GM12872 (cell line): ENCODE data around the gene TRMT13.

ENCODE experiments used
- TF ChIP-seq, protein P1 (sequence below): IDR thresholded peaks from 3 replicates; pipeline ENCODE4 v1.5.1; 2011; ENCODE audit warnings: low read depth, mild to moderate bottlenecking, low read length, moderate library complexity; ENCODE audit not compliant: insufficient read depth

The TRMT13 gene

DNA sequence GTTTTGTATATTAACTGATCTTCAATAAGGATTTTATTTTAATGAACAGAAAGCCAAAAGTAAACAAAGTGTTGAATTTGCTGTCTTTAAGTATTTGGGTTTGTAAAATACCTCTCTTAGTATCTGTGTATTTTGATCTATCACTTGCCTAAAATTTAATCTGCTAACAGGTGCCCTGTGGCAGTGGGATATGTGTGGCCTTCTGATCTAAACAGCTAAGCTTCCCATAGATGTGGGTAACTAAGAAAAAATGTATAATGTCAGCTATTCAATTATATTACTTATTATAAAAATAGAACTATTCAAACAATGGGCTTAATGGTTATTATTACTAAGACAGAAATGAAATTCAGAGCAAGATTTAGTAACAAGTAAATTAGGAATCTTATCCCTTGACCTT, 29.9 kb downstream of the TRMT13 start:
- TF ChIP-seq, protein P1, sequence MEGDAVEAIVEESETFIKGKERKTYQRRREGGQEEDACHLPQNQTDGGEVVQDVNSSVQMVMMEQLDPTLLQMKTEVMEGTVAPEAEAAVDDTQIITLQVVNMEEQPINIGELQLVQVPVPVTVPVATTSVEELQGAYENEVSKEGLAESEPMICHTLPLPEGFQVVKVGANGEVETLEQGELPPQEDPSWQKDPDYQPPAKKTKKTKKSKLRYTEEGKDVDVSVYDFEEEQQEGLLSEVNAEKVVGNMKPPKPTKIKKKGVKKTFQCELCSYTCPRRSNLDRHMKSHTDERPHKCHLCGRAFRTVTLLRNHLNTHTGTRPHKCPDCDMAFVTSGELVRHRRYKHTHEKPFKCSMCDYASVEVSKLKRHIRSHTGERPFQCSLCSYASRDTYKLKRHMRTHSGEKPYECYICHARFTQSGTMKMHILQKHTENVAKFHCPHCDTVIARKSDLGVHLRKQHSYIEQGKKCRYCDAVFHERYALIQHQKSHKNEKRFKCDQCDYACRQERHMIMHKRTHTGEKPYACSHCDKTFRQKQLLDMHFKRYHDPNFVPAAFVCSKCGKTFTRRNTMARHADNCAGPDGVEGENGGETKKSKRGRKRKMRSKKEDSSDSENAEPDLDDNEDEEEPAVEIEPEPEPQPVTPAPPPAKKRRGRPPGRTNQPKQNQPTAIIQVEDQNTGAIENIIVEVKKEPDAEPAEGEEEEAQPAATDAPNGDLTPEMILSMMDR: no peak

- TF ChIP-seq, protein P1: no peak
Observed at GRCh38 chr1:100164216-100164615, 31.3 kb downstream of the TRMT13 start.

GRCh38 chr1:100164702-100165101, 31.7 kb downstream of the TRMT13 start:
- TF ChIP-seq, protein P1: no peak

- TF ChIP-seq, protein P1: no peak
Observed at GRCh38 chr1:100168051-100168450, 35.1 kb downstream of the TRMT13 start.

DNA sequence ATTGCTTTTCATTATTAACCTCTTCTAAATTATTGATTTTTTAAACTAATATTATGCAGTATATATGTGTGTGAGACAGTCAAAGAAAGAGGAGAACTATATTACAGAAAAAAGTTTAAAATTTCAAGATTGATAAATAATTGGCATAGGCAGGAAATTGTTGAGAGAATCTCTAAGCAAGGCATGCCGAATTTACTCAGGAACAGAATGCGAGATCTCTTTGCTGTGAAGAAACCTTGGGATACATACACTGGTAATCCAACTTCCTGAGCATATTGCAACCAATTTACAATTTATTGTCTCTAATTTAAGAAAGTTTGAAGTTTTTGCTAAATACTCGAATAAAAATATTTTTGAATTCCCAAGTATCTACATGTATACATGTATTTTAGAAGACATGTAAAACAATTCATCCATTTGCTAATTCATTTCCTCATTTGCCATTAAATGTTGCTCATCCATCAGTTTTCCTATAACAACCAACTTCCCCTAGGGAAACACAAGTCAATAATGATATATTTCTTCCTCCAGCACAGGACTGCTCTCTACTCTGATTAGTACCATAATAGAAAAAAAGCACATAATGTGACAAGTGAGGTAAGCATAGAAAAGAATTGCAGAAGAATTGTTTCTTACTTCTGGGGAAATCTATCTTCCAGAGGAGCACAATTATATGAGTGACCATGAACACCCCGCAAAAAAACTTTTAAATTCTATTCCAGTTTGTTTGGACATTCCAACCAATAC, 44.5 kb downstream of the TRMT13 start:
- TF ChIP-seq, protein P1: no peak

GRCh38 chr1:100178091-100178490, 45.1 kb downstream of the TRMT13 start, which contains the start of gene LRRC39:
LRRC39 (minus strand) TSS chr1:100178256; CDS start chr1:100168516, 9,740 bp downstream.
- TF ChIP-seq, protein P1: no peak

DNA sequence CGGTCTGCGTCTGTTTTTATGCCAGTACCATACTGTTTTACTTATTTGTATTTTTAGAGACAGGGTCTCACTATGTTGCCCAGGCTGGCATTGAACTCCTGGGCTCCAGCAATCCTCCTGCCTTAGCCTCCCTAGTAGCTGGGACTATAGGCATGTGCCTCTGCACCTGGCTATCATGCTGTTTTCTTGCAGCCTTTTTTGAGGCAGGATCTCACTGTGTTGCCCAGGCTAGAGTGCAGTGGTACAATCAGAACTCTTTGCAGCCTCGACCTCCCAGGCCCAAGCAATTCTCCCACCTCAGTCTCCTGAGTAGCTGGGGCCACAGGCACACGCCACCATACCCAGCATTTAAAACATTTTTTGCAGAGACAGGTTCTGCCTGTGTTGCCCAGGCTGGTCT, 50.4 kb downstream of the TRMT13 start:
- TF ChIP-seq, protein P1: no peak
